ENCODE measurements around the gene PKN1.
"Not testable (repeated sequence)": the region's sequence is repeated elsewhere in the genome, so short reads cannot be mapped to it uniquely, and the experiment has no call there.

The PKN1 gene

GRCh38 chr19:14492756-14493337, 59.7 kb downstream of the PKN1 start:
- DNase-seq: no peak

- no peak for DNase-seq
Observed at GRCh38 chr19:14494411-14494810, 61.3 kb downstream of the PKN1 start.

- DNase-seq: no peak
Observed at GRCh38 chr19:14494910-14495671, 62.0 kb downstream of the PKN1 start.

GRCh38 chr19:14495672-14496028, 62.5 kb downstream of the PKN1 start:
- DNase-seq: no peak

- peak; percentile 95 for DNase-seq
Observed at GRCh38 chr19:14496029-14496833, 63.1 kb downstream of the PKN1 start, which contains the start of gene GIPC1. Gene GIPC1 (minus strand): TSS chr19:14496127. CDS start chr19:14482976, 13,151 bp downstream.

GRCh38 chr19:14496834-14497227, 63.7 kb downstream of the PKN1 start:
- DNase-seq: no peak

- no peak for DNase-seq
Observed at GRCh38 chr19:14497228-14497921, 64.3 kb downstream of the PKN1 start.

GRCh38 chr19:14502334-14503092, 69.4 kb downstream of the PKN1 start:
- no peak for DNase-seq

- no peak for DNase-seq
Observed at GRCh38 chr19:14503285-14503684, 70.2 kb downstream of the PKN1 start.

GRCh38 chr19:14504575-14504974, 71.5 kb downstream of the PKN1 start:
- not testable (repeated sequence) for DNase-seq

- DNase-seq: peak; percentile 89
Observed at GRCh38 chr19:14505488-14506239, 72.6 kb downstream of the PKN1 start.

- DNase-seq: no peak
Observed at GRCh38 chr19:14507704-14508542, 74.8 kb downstream of the PKN1 start.

- no peak for DNase-seq
Observed at GRCh38 chr19:14510311-14511228, 77.5 kb downstream of the PKN1 start.

- no peak for DNase-seq
Observed at GRCh38 chr19:14511229-14511593, 78.1 kb downstream of the PKN1 start.

GRCh38 chr19:14512406-14512961, 79.4 kb downstream of the PKN1 start:
- DNase-seq: no peak

- no peak for DNase-seq
Observed at GRCh38 chr19:14514215-14514863, 81.2 kb downstream of the PKN1 start.

- DNase-seq: no peak
Observed at GRCh38 chr19:14515501-14516047, 82.5 kb downstream of the PKN1 start.

- DNase-seq: no peak
Observed at GRCh38 chr19:14516048-14516534, 83.0 kb downstream of the PKN1 start.
